GM18868 (cell line): ENCODE measurements around the gene SUSD2.

Experiments
- ATAC-seq: cut with Tn5 transposase; IDR thresholded peaks from one replicate; pipeline ENCODE4 v1.9.1; 2021; ENCODE audit warnings: mild to moderate bottlenecking, moderate library complexity; ENCODE audit not compliant: unreplicated experiment

SUSD2 gene

GRCh38 chr22:24153353-24153752 lies 27.9 kb upstream of the SUSD2 start:
- ATAC-seq: no peak

- no peak for ATAC-seq
These were observed 27.3 kb upstream of the SUSD2 start for GRCh38 chr22:24153959-24154358.

GRCh38 chr22:24154826-24155225 lies 26.5 kb upstream of the SUSD2 start:
- no peak for ATAC-seq

- peak; percentile 29 for ATAC-seq
These were observed 25.6 kb upstream of the SUSD2 start for GRCh38 chr22:24155627-24156140.

GRCh38 chr22:24156141-24156912 lies 25.0 kb upstream of the SUSD2 start:
- peak; percentile 30 for ATAC-seq

GRCh38 chr22:24156913-24157821 lies 24.1 kb upstream of the SUSD2 start:
- ATAC-seq: peak; percentile 77

- ATAC-seq: no peak
These were observed 23.5 kb upstream of the SUSD2 start for GRCh38 chr22:24157822-24158135.

GRCh38 chr22:24159650-24160049 lies 21.6 kb upstream of the SUSD2 start:
- no peak for ATAC-seq

- no peak for ATAC-seq
These were observed 20.7 kb upstream of the SUSD2 start for GRCh38 chr22:24160546-24160945.

- ATAC-seq: no peak
These were observed 19.8 kb upstream of the SUSD2 start for GRCh38 chr22:24161485-24161884.

- no peak for ATAC-seq
These were observed 19.4 kb upstream of the SUSD2 start for GRCh38 chr22:24161909-24162308.

- no peak for ATAC-seq
These were observed 18.9 kb upstream of the SUSD2 start for GRCh38 chr22:24162436-24162835.

- no peak for ATAC-seq
These were observed 17.0 kb upstream of the SUSD2 start for GRCh38 chr22:24164243-24164642.

- ATAC-seq: no peak
These were observed 16.3 kb upstream of the SUSD2 start for GRCh38 chr22:24164940-24165339.

GRCh38 chr22:24165673-24166072 lies 15.6 kb upstream of the SUSD2 start:
- no peak for ATAC-seq

- no peak for ATAC-seq
These were observed 14.5 kb upstream of the SUSD2 start for GRCh38 chr22:24166811-24167210.

- ATAC-seq: no peak
These were observed 11.7 kb upstream of the SUSD2 start for GRCh38 chr22:24169439-24170058.

- ATAC-seq: no peak
These were observed 11.1 kb upstream of the SUSD2 start for GRCh38 chr22:24170188-24170587.

- no peak for ATAC-seq
These were observed 10.7 kb upstream of the SUSD2 start for GRCh38 chr22:24170632-24171031.

- ATAC-seq: no peak
These were observed 9.5 kb upstream of the SUSD2 start for GRCh38 chr22:24171822-24172221.

GRCh38 chr22:24175160-24175808 lies 6.0 kb upstream of the SUSD2 start:
- no peak for ATAC-seq
